ENCODE data around the gene RALB. TPM values are rescaled to one million over a fixed set of nuclear protein-coding genes. Genes with fewer than 3 reads are reported as not detected.
"Not testable (repeated sequence)": the region's sequence is repeated elsewhere in the genome, so short reads cannot be mapped to it uniquely, and the experiment has no call there.

RALB gene
- total RNA-seq, 1 donor from 2014 or later: 35.6 TPM

DNA sequence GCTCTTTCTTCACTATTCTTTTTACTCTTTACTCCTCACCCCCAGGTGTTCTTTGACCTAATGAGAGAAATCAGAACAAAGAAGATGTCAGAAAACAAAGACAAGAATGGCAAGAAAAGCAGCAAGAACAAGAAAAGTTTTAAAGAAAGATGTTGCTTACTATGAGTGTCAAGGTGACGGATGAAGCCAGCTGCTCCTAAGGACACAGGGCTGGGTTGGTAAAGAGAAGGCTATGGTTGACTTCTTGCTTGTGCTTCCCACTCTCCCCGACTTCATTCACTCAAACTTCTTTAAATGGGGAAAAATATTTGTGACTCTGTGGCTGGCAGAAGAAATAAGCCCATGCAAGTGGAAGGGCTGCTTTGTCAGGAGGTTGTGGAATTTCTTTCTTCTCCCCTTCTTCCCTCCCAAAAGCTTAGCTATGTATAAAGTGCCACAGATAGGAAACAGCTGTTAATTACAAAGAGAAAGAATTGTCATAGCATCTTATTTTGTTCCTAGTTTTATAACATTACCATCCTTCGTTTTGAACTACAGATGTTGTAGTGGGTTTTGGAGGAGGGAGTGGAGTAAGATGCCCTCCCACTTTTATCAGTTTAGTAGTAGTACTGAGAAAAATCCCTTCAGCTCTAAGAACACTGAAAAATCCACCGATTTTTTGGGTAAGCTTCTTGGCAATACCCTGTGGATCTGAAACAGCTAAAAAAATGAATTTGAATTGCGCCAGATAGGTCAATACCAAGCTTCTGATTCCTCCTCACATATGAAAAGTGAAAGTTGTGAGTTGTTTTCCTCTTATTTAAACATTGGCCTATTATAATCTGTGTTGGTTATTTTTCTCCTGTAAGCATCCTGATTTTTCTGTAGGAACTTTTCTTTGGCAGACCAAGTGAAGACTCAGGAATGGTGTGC lies 40.7 kb downstream of the RALB start:
- DNase-seq: no peak

DNA sequence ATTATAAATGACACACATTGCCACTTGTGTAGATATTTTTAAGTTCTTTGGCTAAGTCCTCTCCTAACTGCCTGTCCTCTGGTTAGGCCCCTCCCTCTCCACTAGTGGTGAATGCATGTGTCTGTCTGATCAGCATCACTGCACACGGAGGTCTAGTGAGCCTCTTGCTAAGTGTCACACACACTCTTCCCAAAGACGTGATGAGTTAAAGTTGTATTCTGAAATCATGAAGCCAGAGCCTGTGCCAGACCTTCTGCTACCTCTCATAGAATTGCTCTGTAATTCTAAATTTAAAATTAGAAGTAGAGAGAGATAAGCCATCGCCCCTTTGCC lies 41.3 kb downstream of the RALB start:
- DNase-seq: no peak

DNA sequence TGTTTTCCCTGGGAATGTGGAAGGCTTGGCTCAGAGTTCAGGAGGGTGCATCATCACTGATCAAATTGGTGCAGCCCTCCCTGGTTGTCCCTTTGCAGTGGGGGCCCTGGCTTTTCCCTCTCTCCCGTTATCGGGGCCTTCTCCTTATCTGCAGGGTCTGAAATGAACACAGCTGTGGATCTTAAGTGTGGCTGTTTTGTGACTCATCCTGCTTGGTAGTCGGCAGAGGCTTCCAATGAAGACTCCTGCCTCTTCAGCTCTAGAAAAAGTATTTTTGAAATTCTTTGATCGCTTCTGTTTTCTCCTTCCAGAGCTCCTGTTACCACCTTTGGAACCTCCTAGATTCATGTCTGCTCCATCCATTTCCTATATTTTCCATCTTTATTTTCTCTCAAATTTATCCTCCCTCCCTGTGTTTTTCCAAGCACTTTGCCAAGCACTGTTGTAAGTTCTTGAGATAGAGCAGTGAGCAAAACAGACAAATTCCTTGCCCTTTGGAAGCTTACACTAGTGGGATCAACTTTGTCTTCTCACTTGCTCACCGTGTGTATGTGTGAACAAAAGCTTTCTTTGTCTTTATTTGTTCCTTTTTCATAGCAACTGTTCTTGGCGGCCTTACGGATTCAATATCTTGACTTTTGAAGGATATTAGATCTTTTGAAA lies 45.7 kb downstream of the RALB start:
- no peak for DNase-seq

DNA sequence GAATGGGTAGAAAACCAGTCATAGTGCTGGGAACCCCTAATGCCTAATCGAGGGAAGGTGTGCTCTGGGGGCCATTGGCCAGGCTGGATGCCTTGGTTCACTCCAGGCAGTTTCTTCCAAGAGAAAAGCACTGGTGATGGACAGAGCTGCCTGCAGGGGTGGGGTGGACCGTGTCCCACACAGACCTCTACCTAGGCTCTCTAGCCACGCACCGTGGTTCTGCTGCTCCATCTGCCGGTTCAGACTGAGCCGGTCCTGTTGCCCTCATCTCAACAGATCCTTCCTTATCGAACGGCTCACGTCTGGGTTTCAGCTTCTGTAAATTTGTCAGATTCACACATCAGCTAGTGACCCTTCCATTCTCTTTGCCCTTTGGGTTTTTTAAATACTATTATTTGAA lies 46.4 kb downstream of the RALB start:
- no peak for DNase-seq

DNA sequence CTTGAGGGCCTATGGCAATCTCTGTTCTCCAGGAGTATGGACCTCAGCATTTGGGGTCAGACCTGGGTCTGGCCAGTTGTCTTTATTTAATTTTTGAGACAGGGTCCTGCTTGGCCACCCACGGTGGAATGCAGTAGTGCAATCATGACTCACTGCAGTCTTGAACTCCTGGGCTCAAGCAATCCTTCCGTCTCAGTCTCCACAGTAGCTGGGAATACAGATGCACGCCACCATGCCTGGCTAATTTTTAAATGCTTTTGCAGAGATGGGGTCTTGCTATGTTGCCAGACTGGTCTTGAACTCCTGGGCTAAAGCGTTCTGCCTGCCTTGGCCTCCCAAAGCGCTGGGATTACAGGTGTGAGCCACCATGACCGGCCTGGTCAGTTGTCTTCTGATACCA lies 46.9 kb downstream of the RALB start:
- DNase-seq: no peak

DNA sequence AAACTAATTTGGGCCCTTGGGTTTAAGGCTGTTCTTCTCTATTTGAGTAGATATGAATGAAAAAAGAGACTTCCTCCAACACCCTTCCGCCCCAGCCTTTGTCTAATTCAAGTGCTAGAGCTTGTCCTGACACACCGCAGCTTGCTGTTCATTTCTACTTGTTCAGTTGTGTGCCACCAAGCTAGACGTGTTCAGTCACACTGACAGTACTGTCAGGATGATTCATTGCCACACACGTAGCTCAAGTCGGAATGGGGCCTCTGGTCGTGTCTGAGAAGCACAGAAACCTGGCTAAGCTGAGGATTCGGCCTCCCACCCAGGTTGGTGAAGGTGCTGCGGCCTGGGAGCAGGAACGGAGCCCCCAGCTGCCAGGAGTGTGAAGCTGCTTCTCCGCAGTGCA lies 47.7 kb downstream of the RALB start:
- no peak for DNase-seq

DNA sequence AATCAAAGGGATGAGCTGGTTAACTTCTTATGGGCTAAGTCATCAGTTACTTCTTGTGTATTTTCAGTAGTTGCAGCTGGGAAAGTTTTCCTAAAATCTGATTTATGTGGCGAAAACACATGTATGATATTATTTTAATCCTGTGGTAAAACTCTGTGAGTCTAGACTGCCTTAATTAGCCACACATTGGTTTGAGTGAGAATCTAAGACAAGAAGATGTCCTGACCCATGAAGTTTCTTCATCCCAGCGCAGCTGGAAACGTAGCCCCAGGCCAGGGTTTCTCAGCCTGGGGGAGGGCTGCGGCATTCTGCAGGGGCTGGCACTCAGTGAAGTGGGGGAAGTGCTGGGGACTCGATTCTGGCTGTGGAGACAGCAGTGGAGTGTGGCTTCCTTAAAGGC lies 48.6 kb downstream of the RALB start:
- DNase-seq: no peak

DNA sequence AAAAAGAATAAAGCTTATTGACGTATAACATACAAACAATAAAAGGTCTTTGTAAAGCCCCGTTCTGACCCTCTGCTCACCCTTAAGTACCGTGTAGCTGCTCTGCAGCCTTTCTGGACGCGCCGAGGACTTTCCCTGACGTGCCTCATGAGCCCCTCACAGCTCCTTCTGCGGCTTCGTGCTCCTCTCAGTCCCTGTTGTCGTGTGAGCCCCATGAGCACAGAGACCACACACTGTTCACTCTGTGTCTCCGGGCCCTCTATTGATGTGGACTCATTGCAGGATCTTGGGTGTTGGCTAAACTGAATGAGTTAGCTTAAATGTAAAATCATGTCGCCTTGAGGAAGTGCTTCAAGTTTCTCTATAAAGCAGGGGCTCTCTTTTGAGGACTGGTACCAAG lies 49.6 kb downstream of the RALB start:
- DNase-seq: no peak

DNA sequence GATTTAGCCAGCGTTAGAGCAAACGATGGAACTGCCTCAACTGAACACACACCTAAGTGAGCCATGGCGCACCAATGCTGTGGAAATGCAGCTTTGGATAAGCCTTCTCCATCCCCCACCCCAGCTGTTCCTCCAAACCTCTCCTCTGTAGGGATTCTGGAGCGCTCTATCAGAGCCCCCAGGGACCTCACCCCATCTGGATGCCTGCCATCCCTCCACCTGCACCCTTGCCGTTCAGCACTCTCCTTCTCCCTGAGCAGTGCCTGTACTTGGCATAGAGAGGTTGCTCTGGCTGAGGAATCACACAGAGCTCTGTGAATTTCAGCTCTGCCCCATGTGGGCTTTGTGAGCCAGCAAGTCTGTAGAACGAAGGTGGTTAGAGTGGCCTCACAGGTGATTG lies 50.5 kb downstream of the RALB start:
- DNase-seq: no peak

DNA sequence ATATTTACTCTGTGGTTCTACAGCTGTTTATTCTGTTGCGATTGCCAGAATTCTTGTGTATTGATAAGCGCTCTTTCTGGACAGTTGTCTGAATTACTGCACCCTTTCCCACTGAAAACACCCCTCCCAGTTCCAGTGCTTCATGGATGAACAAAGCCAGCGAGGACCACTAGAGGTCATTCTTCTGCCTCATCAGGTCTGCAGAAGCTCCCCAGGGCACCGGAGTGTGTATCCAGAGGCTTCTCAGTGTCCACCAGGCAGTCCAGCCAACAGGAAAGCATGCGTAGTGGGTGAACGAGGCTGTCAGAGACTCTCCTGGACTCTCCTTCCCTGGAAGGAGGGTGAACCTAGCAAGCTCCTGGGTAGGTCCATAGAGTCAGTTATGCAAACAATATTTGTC lies 52.6 kb downstream of the RALB start:
- no peak for DNase-seq

DNA sequence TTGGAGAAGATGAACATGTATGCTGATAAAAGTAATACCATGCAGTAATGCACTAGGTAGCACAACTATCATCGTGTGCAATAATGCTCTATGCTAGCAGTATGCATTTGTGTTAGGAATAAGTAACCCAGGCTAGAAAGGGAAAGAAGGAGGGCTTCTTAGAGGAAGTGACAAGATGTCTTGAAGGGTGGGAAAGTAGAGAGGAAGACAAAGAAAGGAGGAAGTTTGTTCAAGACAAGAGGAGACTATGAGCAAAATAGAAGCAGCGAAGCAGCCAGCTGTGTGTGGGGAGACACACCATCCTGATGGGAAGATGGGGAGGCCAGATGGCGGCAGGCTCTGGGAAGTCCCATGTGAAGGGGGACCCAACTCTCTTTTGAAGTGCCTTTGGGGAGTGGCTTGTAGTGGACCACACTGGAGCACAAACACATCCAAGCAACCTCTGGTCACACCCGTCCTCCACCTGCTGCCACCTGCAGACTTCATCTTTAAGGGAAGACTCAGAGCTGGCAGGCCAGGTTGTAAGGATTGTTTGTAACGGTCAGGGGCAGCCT lies 53.4 kb downstream of the RALB start:
- no peak for DNase-seq

DNA sequence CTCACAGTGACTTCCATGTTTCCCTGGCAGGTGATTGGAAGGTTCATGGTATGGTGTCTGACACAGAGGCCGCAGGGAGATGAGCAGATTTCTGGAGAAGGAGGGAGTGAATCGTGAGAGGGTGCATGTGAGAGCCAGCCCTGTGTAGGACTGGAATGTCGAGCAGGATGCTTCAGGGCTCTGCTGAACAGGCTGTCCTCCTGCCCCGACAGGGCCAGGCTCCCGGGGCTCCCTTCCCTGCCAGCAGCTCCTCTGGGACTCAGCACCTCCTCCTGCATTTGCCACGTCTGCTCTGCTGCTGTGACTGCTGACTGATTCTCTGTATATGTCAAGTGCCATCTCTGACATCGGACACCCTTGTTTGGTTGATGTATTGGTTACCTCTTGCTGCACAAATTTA lies 54.8 kb downstream of the RALB start:
- DNase-seq: no peak

DNA sequence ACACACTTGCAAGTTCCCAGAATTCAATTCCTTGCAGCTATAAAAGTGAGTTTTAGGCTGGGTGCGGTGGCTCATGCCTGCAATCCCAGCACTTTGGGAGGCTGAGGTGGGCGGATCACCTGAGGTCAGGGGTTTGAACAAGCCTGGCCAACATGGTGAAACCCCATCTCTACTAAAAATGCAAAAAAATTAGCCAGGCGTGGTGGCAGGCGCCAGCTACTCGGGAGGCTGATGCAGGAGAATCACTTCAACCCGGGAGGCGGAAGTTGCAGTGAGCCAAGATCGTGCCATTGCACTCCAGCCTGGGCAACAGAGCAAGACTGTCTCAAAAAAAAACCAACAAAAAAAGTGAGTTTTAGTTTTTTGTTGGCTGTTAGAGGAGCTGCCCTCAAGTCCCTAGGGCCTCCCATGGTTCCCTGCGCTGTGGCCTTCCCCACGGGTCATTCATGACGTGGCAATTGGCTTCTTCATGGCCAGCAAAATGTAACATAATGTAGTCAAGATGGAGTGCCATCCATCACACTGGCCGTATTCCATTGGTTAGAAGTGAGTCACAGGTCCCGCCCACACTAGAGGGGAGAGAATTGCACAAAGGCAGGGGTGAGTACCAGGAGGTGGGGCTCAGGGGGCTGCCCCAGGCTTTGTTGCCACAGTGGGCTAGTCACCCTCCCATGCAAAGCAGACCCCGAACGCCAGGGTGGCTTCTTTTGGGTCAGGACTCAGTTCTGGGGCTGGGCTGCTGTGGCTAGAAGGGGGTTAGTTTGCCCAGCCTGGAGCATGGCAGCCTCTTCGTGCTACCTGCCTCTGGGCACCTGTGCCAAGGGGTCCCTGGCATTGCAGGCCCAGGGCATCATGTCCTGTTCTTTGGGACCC lies 55.6 kb downstream of the RALB start:
- no peak for DNase-seq

DNA sequence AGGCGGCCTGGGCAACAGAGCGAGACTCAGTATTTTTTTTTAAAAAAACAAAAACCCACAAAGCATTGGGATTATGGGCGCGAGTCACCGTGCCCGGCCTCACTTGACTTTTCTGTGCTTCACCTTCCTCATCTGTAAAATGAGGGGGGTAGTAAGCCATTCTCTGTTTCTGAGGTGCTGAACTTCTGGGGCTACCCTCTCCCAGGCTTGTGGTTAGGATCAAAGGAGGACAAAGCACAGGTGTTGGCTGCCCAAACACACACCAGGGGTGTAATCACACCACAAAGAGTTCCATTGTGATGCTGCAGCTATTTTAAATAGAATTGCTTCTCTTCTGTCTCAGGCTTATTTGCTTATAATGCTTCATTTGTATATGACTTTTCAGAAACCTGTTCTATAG lies 57.5 kb downstream of the RALB start:
- DNase-seq: no peak

DNA sequence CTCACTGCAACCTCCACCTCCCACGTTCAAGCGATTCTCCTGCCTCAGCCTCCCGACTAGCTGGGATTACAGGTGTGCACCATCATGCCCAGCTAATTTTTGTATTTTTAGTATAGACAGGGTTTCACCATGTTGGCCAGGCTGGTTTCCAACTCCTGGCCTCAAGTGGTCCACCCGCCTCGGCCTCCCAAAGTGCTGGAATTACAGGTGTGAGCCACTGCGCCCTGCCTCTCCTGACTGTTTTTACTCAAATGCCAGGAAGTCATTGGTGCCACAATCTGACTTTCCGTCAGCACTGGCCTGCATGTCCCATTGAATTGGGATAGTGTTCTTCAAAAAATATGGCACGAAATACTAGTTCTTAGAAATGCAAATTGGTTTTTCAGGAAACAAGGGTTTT lies 58.2 kb downstream of the RALB start:
- DNase-seq: not testable (repeated sequence)

DNA sequence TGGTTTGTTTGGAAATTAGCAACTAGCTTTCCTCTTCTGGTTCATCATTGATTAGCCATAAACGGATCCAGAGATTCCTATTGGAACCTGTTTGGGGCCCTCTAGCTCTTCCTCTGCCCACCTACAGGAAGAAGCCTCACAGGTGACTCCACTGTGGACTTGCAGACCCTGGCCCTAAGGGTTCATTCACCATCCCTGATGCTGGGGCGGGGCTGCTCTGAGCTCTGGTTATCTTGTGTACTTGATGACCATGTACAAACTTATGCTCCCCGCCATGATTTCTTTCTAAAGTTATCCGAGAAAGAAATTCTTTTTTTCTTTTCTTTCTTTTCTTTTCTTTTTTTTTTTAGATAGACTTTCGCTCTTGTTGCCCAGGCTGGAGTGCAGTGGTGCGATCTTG lies 59.4 kb downstream of the RALB start:
- no peak for DNase-seq

DNA sequence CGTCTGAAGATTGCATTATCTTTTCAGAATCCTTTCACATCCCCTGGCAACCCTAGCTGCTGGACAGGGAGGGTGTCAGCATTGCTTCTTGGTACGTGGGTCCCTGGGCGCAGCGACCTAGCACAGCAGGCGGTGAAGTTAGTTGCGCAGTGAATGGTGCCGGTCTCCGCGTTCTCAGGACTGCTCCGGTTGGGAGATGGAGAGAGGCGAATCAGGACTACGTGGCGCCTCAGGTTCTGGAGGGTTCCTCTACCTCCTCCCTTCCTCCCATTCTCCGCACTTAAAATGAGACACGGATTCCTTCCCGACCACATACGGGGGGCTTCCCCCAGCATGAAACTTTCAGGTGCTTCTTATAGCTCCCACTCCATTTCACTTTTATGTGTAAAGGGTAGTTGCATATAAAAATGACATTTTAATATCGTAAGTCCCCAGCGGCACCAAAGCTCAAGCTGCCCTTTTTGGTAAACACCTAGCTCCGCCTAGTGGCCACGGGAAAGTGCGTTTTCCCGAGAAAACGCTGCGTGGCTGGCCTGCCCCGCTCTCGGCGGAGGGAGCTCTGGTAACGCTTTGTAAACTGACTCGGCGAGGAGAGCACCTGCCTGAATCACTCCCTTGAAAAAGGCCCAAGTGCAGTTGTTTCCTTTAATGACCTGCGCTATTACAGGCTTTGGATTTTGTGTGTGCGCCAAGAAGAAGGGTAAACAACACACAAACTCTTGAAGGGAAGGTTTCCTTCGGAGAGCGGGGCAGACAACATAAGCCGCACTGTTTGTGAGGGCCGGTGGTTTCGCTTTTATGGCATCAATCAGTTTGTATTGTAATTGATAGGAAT lies 60.4 kb downstream of the RALB start:
- peak; percentile 77 for DNase-seq

DNA sequence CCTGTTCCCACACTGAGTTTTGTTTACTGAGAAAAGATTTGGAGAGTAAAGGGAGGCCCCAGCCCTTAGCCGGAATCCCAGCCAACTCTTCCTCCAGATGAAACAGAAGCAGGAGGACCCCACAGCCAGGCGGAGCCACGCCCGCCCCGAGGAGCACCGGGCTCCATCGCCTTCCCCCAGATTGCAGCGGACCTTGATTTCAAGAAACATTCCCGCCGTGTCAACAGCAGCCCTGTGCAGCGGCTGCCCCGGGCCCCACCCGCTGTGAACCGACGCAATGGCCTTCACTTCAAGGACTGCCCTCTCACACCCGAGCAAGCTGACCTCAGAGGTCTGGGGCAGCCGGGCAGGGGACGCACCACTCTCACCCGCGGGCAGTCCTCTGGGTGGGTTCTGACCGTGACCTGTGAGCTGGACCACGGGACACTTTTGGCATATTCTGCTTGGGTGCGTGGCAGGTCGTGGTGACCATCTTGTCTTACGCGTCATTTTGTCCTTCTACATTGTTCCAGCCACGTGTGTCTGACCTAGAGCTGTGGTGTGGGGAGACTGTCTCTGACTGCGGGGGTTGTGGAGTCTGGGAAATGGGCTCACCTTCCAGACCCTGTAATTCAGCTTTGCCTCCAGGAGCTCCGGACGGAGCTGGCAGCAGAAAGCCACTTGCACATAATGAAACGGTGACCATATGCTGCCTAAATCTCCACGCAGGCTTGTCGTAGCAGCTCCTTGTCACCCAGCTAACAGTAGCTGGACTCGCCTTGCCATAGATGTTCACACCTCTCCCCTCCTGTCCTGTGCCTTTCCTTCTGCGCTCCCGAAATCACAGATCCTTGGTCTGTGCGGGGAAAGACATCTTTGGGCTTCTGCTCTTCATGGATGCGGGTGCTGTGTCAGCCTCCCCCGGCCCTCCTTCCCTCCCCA lies 61.3 kb downstream of the RALB start:
- DNase-seq: no peak

DNA sequence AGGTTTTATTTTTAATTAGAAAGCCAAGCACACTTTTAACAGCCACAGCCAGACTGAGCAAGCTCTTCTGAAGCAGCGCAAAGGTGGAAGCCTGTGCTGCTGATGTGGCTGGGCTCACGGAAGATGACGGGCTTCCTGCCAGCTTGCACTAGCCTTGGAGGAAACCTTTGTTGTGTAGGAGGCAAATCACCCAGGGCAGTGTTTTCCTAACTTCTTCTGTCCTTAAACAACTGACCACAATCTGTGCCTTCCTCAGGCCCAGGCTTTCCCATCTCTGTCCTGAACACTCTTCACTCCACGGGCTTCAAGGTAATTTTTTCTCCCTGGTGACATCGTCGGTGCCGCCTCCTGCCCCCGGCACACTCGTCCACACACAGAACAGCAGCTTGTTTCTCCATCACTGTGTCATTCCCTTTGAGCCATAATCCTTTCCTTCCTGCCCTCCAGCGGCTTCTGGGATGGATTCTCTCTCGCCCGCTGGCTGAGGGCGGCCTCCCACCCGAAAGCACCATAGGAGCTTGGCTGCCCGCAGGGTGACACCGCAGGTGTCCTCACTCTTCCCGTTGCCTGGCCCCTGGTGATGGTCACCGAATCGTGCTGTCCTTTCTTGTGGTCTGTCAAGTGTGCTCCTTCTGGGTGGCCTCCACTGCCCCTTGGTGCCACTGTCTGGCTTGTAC lies 62.2 kb downstream of the RALB start:
- no peak for DNase-seq

DNA sequence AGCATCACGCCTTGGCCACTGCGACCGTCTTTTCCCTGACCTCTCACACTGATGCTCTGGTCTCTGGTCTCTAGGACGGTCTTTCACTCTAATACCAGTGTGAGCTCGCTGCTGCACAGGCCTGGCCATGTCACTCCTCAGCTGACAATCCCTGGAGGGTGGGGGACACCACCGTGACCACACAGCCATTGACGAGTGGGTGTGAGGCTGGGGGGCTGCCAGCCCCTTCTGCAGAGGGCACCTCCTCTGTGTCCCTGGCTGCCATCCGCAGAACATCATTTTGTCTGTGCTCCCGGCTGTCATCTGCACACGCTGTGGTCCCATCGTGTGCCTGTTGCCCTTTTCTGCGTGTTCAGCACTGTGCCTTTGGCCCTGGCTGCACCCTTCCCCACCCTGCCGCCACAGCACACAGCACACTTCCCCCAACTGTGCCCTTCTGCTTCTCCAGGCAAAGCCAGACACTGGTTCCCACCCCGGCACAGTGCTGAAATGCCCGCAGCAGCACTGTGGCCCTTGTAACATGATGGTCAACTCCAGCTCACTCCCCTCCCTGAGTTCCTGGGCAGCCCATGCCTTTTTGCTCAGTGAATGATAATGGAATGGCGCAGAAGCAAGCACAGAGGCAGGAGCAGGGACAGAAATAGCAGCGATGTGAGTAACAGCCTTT lies 62.8 kb downstream of the RALB start:
- no peak for DNase-seq

All from occipital lobe (tissue), 2 donors.